ENCODE data around the gene TM9SF1.

The TM9SF1 gene

GRCh38 chr14:24139272-24139934, 55.8 kb downstream of the TM9SF1 start:
- TF ChIP-seq CTCF (IDR thresholded peaks at IDR 0.05): no peak
- Histone ChIP-seq H3K4me1 (peaks cover 8% of the 10 kb centered on the region), H3K27ac (no peak overlapping the region)

More at GRCh38 chr14:24139272-24139934, 55.8 kb downstream of the TM9SF1 start:
- Histone ChIP-seq H3K36me3 (ENCODE audit: control insufficient read depth, insufficient read depth, low read length) (no peaks in the 10 kb centered on the region), H3K4me2 (ENCODE audit: low read length) (no peak overlapping the region), H3K9me3 (ENCODE audit: control insufficient read depth, low read length) (no peaks in the 10 kb centered on the region), H2AFZ (no peak overlapping the region), H3K27me3 (ENCODE audit: control insufficient read depth, insufficient read depth, low read length) (no peaks in the 10 kb centered on the region), H3K9ac (no peak overlapping the region), H3K79me2 (peaks cover 7% of the 10 kb centered on the region), H3K4me3 (ENCODE audit: low read depth, low read length) (no peak overlapping the region)
